CD14-positive monocyte (primary cell): ENCODE results near the gene COX5A. TPM values are rescaled to one million over a fixed set of nuclear protein-coding genes. Genes with fewer than 3 reads are reported as not detected.

Experiments used
- DNase-seq, 3 donors: peaks; one replicate each; pipeline ENCODE4 v3.0.0-alpha.2; 2011 to 2022
- H2AFZ ChIP-seq: 2 replicates; pipeline ENCODE4 v1.6.0; 2012; ENCODE audit warnings: mild to moderate bottlenecking, low read depth, low read length, inconsistent platforms; ENCODE audit not compliant: insufficient read depth, poor library complexity, severe bottlenecking
- H3K27ac ChIP-seq, 2 donors: 1 replicate in 1 of 2; 2 replicates in 1 of 2; pipeline ENCODE4 v1.5.1; 2012 to 2013; ENCODE audit warnings: low read length in 2 of 2, control low read depth in 1 of 2, inconsistent platforms in 1 of 2, low read depth in 1 of 2, mild to moderate bottlenecking in 1 of 2
- H3K27me3 ChIP-seq, 2 donors: one replicate each; pipeline versions ENCODE4 v1.6.0 to v1.6.1; 2011 to 2013; ENCODE audit warnings: low read length in 2 of 2; ENCODE audit not compliant: control insufficient read depth in 2 of 2, insufficient read depth in 2 of 2
- H3K36me3 ChIP-seq, 2 donors: replicated peaks in 1 of 2; 1 replicate in 1 of 2; 2 replicates in 1 of 2; pipeline versions ENCODE4 v1.5.1 to v1.6.1; 2012 to 2013; ENCODE audit warnings: low read length in 2 of 2, control low read depth in 1 of 2, inconsistent platforms in 1 of 2, mild to moderate bottlenecking in 1 of 2; ENCODE audit not compliant: insufficient read depth in 2 of 2, control insufficient read depth in 1 of 2
- H3K4me1 ChIP-seq, 2 donors: 1 replicate in 1 of 2; 2 replicates in 1 of 2; pipeline versions ENCODE4 v1.5.1 to v1.6.1; 2012 to 2013; ENCODE audit warnings: low read length in 2 of 2, control low read depth in 1 of 2, inconsistent platforms in 1 of 2, mild to moderate bottlenecking in 1 of 2, moderate library complexity in 1 of 2; ENCODE audit not compliant: insufficient read depth in 2 of 2, control insufficient read depth in 1 of 2
- H3K4me2 ChIP-seq: replicated peaks from 2 replicates; pipeline ENCODE3; 2012; ENCODE audit warnings: low read length, moderate library complexity, mild to moderate bottlenecking; ENCODE audit not compliant: poor library complexity, severe bottlenecking; ENCODE audit errors: extremely low read depth
- H3K4me3 ChIP-seq, 3 experiments: fragments of 200-600 bp in 1 of 3; sonication (generic) in 1 of 3; replicated peaks in 1 of 3; 1 replicate in 2 of 3; 2 replicates in 1 of 3; pipeline ENCODE4 v1.5.1; 2011 to 2013; ENCODE audit warnings: low read length in 3 of 3, mild to moderate bottlenecking in 3 of 3, control low read depth in 2 of 3, low read depth in 2 of 3, inconsistent platforms in 1 of 3, moderate library complexity in 1 of 3
- H3K79me2 ChIP-seq: 2 replicates; pipeline ENCODE4 v1.6.0; 2012; ENCODE audit warnings: mild to moderate bottlenecking, control low read depth, inconsistent platforms, low read length, moderate library complexity; ENCODE audit not compliant: insufficient read depth
- H3K9ac ChIP-seq: 2 replicates; pipeline ENCODE4 v1.6.0; 2017; ENCODE audit warnings: low read length, mild to moderate bottlenecking; ENCODE audit not compliant: insufficient read depth, poor library complexity, severe bottlenecking
- H3K9me3 ChIP-seq, 2 donors: replicated peaks in 1 of 2; 1 replicate in 1 of 2; 2 replicates in 1 of 2; pipeline versions ENCODE4 v1.5.1 to v1.6.1; 2012 to 2013; ENCODE audit warnings: low read length in 2 of 2, control low read depth in 1 of 2; ENCODE audit not compliant: control insufficient read depth in 1 of 2, insufficient read depth in 1 of 2
- H4K20me1 ChIP-seq: 2 replicates; pipeline ENCODE4 v1.6.0; 2012; ENCODE audit warnings: mild to moderate bottlenecking, low read length, control low read depth, moderate library complexity; ENCODE audit not compliant: insufficient read depth
- H3K27ac Mint-ChIP-seq, 7 donors: one replicate each; pipeline ENCODE4 v1.8.0; 2020; ENCODE audit warnings: mild to moderate bottlenecking in 7 of 7, mixed read lengths in 7 of 7, moderate library complexity in 6 of 7, inconsistent platforms in 2 of 7
- H3K27me3 Mint-ChIP-seq, 3 donors: one replicate each; pipeline ENCODE4 v1.8.0; 2021 to 2022; ENCODE audit warnings: low read depth in 3 of 3, mild to moderate bottlenecking in 3 of 3, mixed read lengths in 3 of 3, moderate library complexity in 3 of 3, inconsistent platforms in 1 of 3
- H3K36me3 Mint-ChIP-seq, 2 donors: one replicate each; pipeline ENCODE4 v1.8.0; 2020; ENCODE audit warnings: mixed read lengths in 2 of 2, inconsistent platforms in 1 of 2, mild to moderate bottlenecking in 1 of 2
- H3K4me1 Mint-ChIP-seq: one replicate; pipeline ENCODE4 v1.8.0; 2020; ENCODE audit warnings: mild to moderate bottlenecking, mixed read lengths
- H3K4me3 Mint-ChIP-seq, 2 donors: one replicate each; pipeline ENCODE4 v1.8.0; 2020; ENCODE audit warnings: mild to moderate bottlenecking in 2 of 2, mixed read lengths in 2 of 2, moderate library complexity in 1 of 2
- H3K9me3 Mint-ChIP-seq, 7 donors: one replicate each; pipeline ENCODE4 v1.8.0; 2020 to 2022; ENCODE audit warnings: mixed read lengths in 7 of 7, mild to moderate bottlenecking in 6 of 7, moderate library complexity in 6 of 7, inconsistent platforms in 2 of 7
- CTCF ChIP-seq: fragments of 200-600 bp; IDR thresholded peaks from one replicate; pipeline ENCODE4 v1.8.0; 2022; ENCODE audit warnings: antibody characterized with exemption, mild to moderate bottlenecking
- WGBS: methylation state at CpG from one replicate; pipeline ENCODE4 v1.1.5; 2013; ENCODE audit warnings: missing lambda C conversion rate; ENCODE audit not compliant: insufficient coverage; 5-methylcytosine and 5-hydroxymethylcytosine counted together
- intact Hi-C, 2 donors: fragments of 100-400 bp; cut with micrococcal nuclease; formaldehyde crosslinking; loops; one replicate each; pipeline versions ENCODE4 v1.15.0 to v1.15.1; 2023
- polyA plus RNA-seq, 3 donors: library from polyadenylated mRNA; depleted of rRNA in 1 of 3; unstranded in 2 of 3; stranded (reverse) in 1 of 3; fragments of 300-500 nt in 2 of 3; fragments of >200 nt in 1 of 3; fragmentation: Illumina TruSeq in 2 of 3; gene quantifications; 1 replicate in 2 of 3; 2 replicates in 1 of 3; pipeline ENCODE4 v1.2.3, GENCODE V29; 2012 to 2021

COX5A gene
- polyA plus RNA-seq, 3 donors = 127 to 498 (median 434) TPM

- peaks cover 0 to 11% of the 10 kb centered on the region in 2 donors for H3K9me3 ChIP-seq
- 69% methylated on average over 3 of the region's 5 CpGs for WGBS
- no peak overlapping the region for H3K9ac ChIP-seq
- peaks cover 24 to 27% of the 10 kb centered on the region in 2 donors for H3K4me1 ChIP-seq
- H3K27ac ChIP-seq = no peak overlapping the region
- H3K27me3 ChIP-seq = peaks cover 41 to 62% of the 10 kb centered on the region in 2 donors
- no peaks in the 10 kb centered on the region for H3K36me3 ChIP-seq
- DNase-seq = no peak
- H3K9me3 Mint-ChIP-seq = peaks cover 0 to 17% (median 8%) of the 10 kb centered on the region in 7 donors
- no peak overlapping the region for H3K4me3 ChIP-seq
- peaks cover 27% of the 10 kb centered on the region for H3K4me1 Mint-ChIP-seq
- H3K27ac Mint-ChIP-seq = no peak overlapping the region
- TF ChIP-seq CTCF = no peak
- H3K4me2 ChIP-seq = no peak overlapping the region
- no peak overlapping the region for H2AFZ ChIP-seq
- H4K20me1 ChIP-seq = no peaks in the 10 kb centered on the region
- H3K36me3 Mint-ChIP-seq = peaks cover 6 to 8% of the 10 kb centered on the region in 2 donors
- intact Hi-C loops = no loop called here
- no peaks in the 10 kb centered on the region for H3K79me2 ChIP-seq
- H3K4me3 Mint-ChIP-seq = peak overlapping the region in 1 of 2 donors; percentile 71
- H3K27me3 Mint-ChIP-seq = peaks cover 58 to 69% (median 62%) of the 10 kb centered on the region in 3 donors
Measured at GRCh38 chr15:74961616-74962015, 23.7 kb upstream of the COX5A start.

- Mint-ChIP-seq H3K27me3 (peaks cover 58 to 70% (median 62%) of the 10 kb centered on the region in 3 donors), H3K4me1 (peaks cover 27% of the 10 kb centered on the region), H3K36me3 (peaks cover 6 to 8% of the 10 kb centered on the region in 2 donors), H3K4me3 (peak overlapping the region in 1 of 2 donors; percentile 71), H3K9me3 (peaks cover 0 to 17% (median 8%) of the 10 kb centered on the region in 7 donors), H3K27ac (no peak overlapping the region)
- Histone ChIP-seq H3K4me3 (no peak overlapping the region), H3K79me2 (no peaks in the 10 kb centered on the region), H4K20me1 (no peaks in the 10 kb centered on the region), H3K27ac (no peak overlapping the region), H3K4me1 (peaks cover 26 to 33% of the 10 kb centered on the region in 2 donors), H3K4me2 (no peak overlapping the region), H3K9me3 (peaks cover 0 to 11% of the 10 kb centered on the region in 2 donors), H3K9ac (no peak overlapping the region), H2AFZ (no peak overlapping the region), H3K36me3 (no peaks in the 10 kb centered on the region), H3K27me3 (peaks cover 41 to 62% of the 10 kb centered on the region in 2 donors)
- WGBS = 80% methylated on average over 1 of the region's 3 CpGs
- intact Hi-C loops = no loop called here
- no peak for TF ChIP-seq CTCF
- DNase-seq = no peak
Measured at GRCh38 chr15:74960995-74961588, 23.2 kb upstream of the COX5A start.
